ENCODE measurements around the gene MKRN2. TPM values are rescaled to one million over a fixed set of nuclear protein-coding genes. Genes with fewer than 3 reads are reported as not detected.

MKRN2 gene
- total and polyA plus RNA-seq, 9 of the 15 experiments (the other 6 are each of a cell fraction or from before 2014, with no cell fraction given): 29.4 to 63.2 (median 42.9) TPM

DNA sequence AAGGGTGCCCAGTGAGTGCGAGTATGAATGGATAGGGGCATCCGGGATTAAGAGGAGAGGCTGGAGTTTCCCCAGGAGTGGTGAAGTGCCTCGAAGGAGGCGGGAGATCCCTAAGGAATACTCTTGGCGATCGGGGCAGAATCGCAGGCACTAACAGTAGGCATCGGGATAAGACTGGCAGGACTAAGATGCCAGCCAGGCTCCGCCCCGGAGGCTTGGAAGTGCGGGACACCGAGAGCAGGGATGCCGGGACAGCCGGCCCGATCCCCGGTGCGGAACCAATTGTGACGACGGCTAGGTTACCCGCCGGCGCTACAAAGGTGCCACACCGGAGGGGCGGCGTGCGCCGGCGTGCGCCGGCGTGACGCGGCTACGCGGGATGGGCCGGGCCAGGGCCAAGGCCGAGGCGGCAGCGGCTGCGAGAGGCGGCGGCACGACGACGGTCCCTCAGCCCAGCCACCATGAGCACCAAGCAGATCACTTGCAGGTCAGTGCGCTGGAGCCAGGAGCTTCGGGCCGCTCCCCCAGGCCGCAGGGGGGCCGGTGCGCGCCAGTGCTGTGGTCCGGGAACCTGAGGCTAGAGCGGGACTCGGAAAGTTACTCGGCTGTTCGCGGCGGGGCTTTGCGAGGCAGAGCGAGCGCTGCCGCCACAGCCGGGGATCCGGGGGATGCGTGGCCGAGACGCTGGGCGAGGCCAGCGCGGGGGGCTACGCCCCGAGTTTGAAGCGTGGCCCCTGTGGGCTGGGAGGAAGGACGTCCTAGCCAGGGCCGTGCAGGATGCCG lies at the start of gene MKRN2 (continued):
- TF ChIP-seq, protein P1, sequence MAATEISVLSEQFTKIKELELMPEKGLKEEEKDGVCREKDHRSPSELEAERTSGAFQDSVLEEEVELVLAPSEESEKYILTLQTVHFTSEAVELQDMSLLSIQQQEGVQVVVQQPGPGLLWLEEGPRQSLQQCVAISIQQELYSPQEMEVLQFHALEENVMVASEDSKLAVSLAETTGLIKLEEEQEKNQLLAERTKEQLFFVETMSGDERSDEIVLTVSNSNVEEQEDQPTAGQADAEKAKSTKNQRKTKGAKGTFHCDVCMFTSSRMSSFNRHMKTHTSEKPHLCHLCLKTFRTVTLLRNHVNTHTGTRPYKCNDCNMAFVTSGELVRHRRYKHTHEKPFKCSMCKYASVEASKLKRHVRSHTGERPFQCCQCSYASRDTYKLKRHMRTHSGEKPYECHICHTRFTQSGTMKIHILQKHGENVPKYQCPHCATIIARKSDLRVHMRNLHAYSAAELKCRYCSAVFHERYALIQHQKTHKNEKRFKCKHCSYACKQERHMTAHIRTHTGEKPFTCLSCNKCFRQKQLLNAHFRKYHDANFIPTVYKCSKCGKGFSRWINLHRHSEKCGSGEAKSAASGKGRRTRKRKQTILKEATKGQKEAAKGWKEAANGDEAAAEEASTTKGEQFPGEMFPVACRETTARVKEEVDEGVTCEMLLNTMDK (IDR thresholded peaks at IDR 0.05; ENCODE audit: borderline replicate concordance, insufficient read depth, low read depth, low read length, poor library complexity, severe bottlenecking): peak; percentile 10
- TF ChIP-seq JUNB (CRISPR knock-in tag; conservative IDR thresholded peaks at IDR 0.05) (no peak), SMARCC2 (IDR thresholded peaks at IDR 0.05; ENCODE audit: low read depth) (0 out of 2 replicates have a peak, but pooled peaks have one; percentile 22), FOXA3 (CRISPR knock-in tag; conservative IDR thresholded peaks at IDR 0.05 in 1 of 2, IDR thresholded peaks at IDR 0.05 in 1 of 2) (peak in 1 of 2 experiments; percentile 52; a peak in 1 of 4 replicates), NEUROD1 (IDR thresholded peaks at IDR 0.05; ENCODE audit: borderline replicate concordance, low read depth, low read length, partially characterized antibody) (peak; percentile 89), NRF1 (conservative IDR thresholded peaks at IDR 0.05 in 1 of 2, IDR thresholded peaks at IDR 0.05 in 1 of 2) (peak; percentile 91 to 92), TEAD4 (IDR thresholded peaks at IDR 0.05; ENCODE audit: low read length) (peak; percentile 53), TEAD4 (CRISPR knock-in tag; IDR thresholded peaks at IDR 0.05; ENCODE audit: borderline replicate concordance) (0 out of 2 replicates have a peak, but pooled peaks have one; percentile 10), SRSF1 (IDR thresholded peaks at IDR 0.05; ENCODE audit: low read depth, low read length) (0 out of 2 replicates have a peak, but pooled peaks have one; percentile 44), CREB1 (IDR thresholded peaks at IDR 0.05) (peak; percentile 88), CREB1 (CRISPR knock-in tag; IDR thresholded peaks at IDR 0.05) (peak; percentile 82), RAD21 (CRISPR knock-in tag; conservative IDR thresholded peaks at IDR 0.05 in 1 of 2, IDR thresholded peaks at IDR 0.05 in 1 of 2) (peak in 1 of 2 experiments; percentile 2; a peak in 1 of 4 replicates), ZNF76 (CRISPR knock-in tag; IDR thresholded peaks at IDR 0.05; ENCODE audit: borderline replicate concordance) (0 out of 2 replicates have a peak, but pooled peaks have one; percentile 13)
- TF ChIP-seq, protein P2, sequence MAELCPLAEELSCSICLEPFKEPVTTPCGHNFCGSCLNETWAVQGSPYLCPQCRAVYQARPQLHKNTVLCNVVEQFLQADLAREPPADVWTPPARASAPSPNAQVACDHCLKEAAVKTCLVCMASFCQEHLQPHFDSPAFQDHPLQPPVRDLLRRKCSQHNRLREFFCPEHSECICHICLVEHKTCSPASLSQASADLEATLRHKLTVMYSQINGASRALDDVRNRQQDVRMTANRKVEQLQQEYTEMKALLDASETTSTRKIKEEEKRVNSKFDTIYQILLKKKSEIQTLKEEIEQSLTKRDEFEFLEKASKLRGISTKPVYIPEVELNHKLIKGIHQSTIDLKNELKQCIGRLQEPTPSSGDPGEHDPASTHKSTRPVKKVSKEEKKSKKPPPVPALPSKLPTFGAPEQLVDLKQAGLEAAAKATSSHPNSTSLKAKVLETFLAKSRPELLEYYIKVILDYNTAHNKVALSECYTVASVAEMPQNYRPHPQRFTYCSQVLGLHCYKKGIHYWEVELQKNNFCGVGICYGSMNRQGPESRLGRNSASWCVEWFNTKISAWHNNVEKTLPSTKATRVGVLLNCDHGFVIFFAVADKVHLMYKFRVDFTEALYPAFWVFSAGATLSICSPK (IDR thresholded peaks at IDR 0.05; ENCODE audit: borderline replicate concordance): no peak
- TF ChIP-seq, protein P3, sequence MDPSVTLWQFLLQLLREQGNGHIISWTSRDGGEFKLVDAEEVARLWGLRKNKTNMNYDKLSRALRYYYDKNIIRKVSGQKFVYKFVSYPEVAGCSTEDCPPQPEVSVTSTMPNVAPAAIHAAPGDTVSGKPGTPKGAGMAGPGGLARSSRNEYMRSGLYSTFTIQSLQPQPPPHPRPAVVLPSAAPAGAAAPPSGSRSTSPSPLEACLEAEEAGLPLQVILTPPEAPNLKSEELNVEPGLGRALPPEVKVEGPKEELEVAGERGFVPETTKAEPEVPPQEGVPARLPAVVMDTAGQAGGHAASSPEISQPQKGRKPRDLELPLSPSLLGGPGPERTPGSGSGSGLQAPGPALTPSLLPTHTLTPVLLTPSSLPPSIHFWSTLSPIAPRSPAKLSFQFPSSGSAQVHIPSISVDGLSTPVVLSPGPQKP (CRISPR knock-in tag; IDR thresholded peaks at IDR 0.05): peak; percentile 56; the same call in 1 of the 2 replicates
